Measurements from ENCODE around the gene CAMTA1.

DNA sequence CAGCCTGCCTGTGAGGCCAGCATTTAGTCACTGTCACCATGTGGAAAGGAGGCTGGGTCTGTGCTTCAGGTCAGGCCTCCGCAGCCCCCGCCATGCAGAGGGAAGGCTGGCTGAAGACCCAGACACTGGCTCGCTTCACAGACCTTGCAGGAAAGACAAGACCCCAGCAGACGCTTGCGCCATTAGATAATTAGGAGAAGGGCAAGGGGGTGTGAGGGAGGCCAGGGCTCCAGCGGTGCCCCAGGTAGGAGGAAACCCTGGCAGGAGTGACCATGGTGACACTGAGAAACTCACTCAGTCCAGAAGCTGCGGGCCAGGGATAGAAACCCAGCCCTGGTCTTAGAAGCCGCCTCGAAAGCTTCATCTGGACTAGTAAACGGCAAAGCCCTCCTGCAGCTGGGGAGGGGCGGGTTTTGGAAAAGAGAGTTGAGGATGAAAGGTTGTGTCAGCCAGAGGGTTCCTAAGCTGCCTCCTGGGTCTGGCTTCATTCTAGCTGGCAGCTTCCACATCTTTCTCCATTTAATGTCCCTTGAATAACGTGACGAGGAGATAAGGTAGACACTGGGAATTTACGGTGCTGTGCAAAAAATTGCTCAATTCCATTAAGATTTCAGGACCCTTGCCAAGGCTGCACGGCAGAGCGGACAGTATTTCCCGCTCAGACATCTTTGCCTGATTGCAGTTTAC lies 691.8 kb downstream of the CAMTA1 start:
- TF ChIP-seq, protein P1, sequence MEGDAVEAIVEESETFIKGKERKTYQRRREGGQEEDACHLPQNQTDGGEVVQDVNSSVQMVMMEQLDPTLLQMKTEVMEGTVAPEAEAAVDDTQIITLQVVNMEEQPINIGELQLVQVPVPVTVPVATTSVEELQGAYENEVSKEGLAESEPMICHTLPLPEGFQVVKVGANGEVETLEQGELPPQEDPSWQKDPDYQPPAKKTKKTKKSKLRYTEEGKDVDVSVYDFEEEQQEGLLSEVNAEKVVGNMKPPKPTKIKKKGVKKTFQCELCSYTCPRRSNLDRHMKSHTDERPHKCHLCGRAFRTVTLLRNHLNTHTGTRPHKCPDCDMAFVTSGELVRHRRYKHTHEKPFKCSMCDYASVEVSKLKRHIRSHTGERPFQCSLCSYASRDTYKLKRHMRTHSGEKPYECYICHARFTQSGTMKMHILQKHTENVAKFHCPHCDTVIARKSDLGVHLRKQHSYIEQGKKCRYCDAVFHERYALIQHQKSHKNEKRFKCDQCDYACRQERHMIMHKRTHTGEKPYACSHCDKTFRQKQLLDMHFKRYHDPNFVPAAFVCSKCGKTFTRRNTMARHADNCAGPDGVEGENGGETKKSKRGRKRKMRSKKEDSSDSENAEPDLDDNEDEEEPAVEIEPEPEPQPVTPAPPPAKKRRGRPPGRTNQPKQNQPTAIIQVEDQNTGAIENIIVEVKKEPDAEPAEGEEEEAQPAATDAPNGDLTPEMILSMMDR (IDR thresholded peaks at IDR 0.05): no peak
- TF ChIP-seq SMC3 (IDR thresholded peaks at IDR 0.05; ENCODE audit: low read depth, low read length) (no peak), EP300 (IDR thresholded peaks at IDR 0.05; ENCODE audit: borderline replicate concordance in 1 of 2, low read depth in 1 of 2, low read length in 1 of 2) (peak in 1 of 2 experiments; percentile 47; a peak in 1 of 4 replicates), POLR2AphosphoS5 (IDR thresholded peaks at IDR 0.05; ENCODE audit: low read depth, low read length) (no peak), FOSL2 (IDR thresholded peaks at IDR 0.05; ENCODE audit: borderline replicate concordance, low read depth) (no peak), GABPA (IDR thresholded peaks at IDR 0.05; ENCODE audit: low read depth) (no peak), FOXM1 (IDR thresholded peaks at IDR 0.05; ENCODE audit: low read depth) (no peak), CHD2 (IDR thresholded peaks at IDR 0.05; ENCODE audit: low read length, partially characterized antibody) (no peak), RFX5 (IDR thresholded peaks at IDR 0.05; ENCODE audit: low read length) (no peak), YY1 (IDR thresholded peaks at IDR 0.05; ENCODE audit: low read depth) (no peak)
- TF ChIP-seq, protein P2, sequence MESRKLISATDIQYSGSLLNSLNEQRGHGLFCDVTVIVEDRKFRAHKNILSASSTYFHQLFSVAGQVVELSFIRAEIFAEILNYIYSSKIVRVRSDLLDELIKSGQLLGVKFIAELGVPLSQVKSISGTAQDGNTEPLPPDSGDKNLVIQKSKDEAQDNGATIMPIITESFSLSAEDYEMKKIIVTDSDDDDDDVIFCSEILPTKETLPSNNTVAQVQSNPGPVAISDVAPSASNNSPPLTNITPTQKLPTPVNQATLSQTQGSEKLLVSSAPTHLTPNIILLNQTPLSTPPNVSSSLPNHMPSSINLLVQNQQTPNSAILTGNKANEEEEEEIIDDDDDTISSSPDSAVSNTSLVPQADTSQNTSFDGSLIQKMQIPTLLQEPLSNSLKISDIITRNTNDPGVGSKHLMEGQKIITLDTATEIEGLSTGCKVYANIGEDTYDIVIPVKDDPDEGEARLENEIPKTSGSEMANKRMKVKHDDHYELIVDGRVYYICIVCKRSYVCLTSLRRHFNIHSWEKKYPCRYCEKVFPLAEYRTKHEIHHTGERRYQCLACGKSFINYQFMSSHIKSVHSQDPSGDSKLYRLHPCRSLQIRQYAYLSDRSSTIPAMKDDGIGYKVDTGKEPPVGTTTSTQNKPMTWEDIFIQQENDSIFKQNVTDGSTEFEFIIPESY (IDR thresholded peaks at IDR 0.05; ENCODE audit: borderline replicate concordance, low read depth): no peak
- TF ChIP-seq, protein P3, sequence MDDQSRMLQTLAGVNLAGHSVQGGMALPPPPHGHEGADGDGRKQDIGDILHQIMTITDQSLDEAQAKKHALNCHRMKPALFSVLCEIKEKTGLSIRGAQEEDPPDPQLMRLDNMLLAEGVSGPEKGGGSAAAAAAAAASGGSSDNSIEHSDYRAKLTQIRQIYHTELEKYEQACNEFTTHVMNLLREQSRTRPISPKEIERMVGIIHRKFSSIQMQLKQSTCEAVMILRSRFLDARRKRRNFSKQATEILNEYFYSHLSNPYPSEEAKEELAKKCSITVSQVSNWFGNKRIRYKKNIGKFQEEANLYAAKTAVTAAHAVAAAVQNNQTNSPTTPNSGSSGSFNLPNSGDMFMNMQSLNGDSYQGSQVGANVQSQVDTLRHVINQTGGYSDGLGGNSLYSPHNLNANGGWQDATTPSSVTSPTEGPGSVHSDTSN (IDR thresholded peaks at IDR 0.05): no peak
